Stimulated activated CD8-positive, alpha-beta memory T cell treated with anti-CD3 and anti-CD28 coated beads, Interleukin-4, amount 100 ng/mL, for 4 hours (primary cell): Measurements from ENCODE around the gene ETV3.
"Not testable (repeated sequence)": the region's sequence is repeated elsewhere in the genome, so short reads cannot be mapped to it uniquely, and the experiment has no call there.

Experiments
- DNase-seq, 2 donors: peaks; one replicate each; pipeline ENCODE4 v3.0.0-alpha.2; 2020; ENCODE audit warnings: low read depth in 2 of 2, low spot score in 1 of 2

Gene ETV3

GRCh38 chr1:157113631-157114030, 24.6 kb downstream of the ETV3 start:
- no peak for DNase-seq

GRCh38 chr1:157113106-157113505, 25.1 kb downstream of the ETV3 start:
- DNase-seq, result no peak

- no peak for DNase-seq
Observed at GRCh38 chr1:157112186-157112867, 25.9 kb downstream of the ETV3 start.

GRCh38 chr1:157111396-157112165, 26.6 kb downstream of the ETV3 start:
- no peak for DNase-seq

GRCh38 chr1:157110686-157111085, 27.5 kb downstream of the ETV3 start:
- no peak for DNase-seq

- no peak for DNase-seq
Observed at GRCh38 chr1:157110003-157110402, 28.2 kb downstream of the ETV3 start.

GRCh38 chr1:157108448-157108847, 29.7 kb downstream of the ETV3 start:
- DNase-seq, result no peak

GRCh38 chr1:157107702-157108101, 30.5 kb downstream of the ETV3 start:
- no peak for DNase-seq

GRCh38 chr1:157106813-157107189, 31.4 kb downstream of the ETV3 start:
- DNase-seq, result no peak

- DNase-seq, result no peak
Observed at GRCh38 chr1:157105988-157106812, 32.0 kb downstream of the ETV3 start.

- no peak for DNase-seq
Observed at GRCh38 chr1:157105298-157105987, 32.8 kb downstream of the ETV3 start.

- DNase-seq, result no peak
Observed at GRCh38 chr1:157104598-157105293, 33.4 kb downstream of the ETV3 start.

- DNase-seq, result no peak
Observed at GRCh38 chr1:157103268-157103667, 34.9 kb downstream of the ETV3 start.

GRCh38 chr1:157101149-157101548, 37.0 kb downstream of the ETV3 start:
- DNase-seq, result no peak

- DNase-seq, result no peak
Observed at GRCh38 chr1:157099633-157100009, 38.6 kb downstream of the ETV3 start, which contains the start of gene ETV3L. Gene ETV3L (minus strand): TSS chr1:157099808. CDS start chr1:157099523, 285 bp downstream.

- DNase-seq, result not testable (repeated sequence)
Observed at GRCh38 chr1:157098987-157099632, 39.1 kb downstream of the ETV3 start.

GRCh38 chr1:157098519-157098918, 39.7 kb downstream of the ETV3 start:
- no peak for DNase-seq

GRCh38 chr1:157097692-157098091, 40.5 kb downstream of the ETV3 start:
- DNase-seq, result no peak

- DNase-seq, result no peak
Observed at GRCh38 chr1:157096881-157097280, 41.3 kb downstream of the ETV3 start.

GRCh38 chr1:157095551-157095950, 42.6 kb downstream of the ETV3 start:
- DNase-seq, result no peak
